Measurements from ENCODE around the gene UNC13D. TPM values are rescaled to one million over a fixed set of nuclear protein-coding genes. Genes with fewer than 3 reads are reported as not detected.

Gene UNC13D
- 10 to 100 TPM; 18.4 to 40.2 (median 23.0) TPM for total RNA-seq
- long read RNA-seq, donor 1, full-length matches to known transcripts = 3 of 31 reads
- long read RNA-seq, donor 1, partial matches to known transcripts = 14 of 31 reads
- long read RNA-seq, donor 1, other reads (novel, unspliced or antisense) = 14 of 31 reads
- long read RNA-seq, donor 2, partial matches to known transcripts = 6 of 9 reads
- long read RNA-seq, donor 2, other reads (novel, unspliced or antisense) = 3 of 9 reads

- peaks cover 2% of the 10 kb centered on the region for H3K36me3 ChIP-seq (ENCODE audit: low read depth)
- intact Hi-C loops (cut with DNase I, micrococcal nuclease) = no loop called here
- H3K9me3 ChIP-seq = no peaks in the 10 kb centered on the region
- peak; percentile 46 to 85 (median 70) for DNase-seq
- peaks cover 31% of the 10 kb centered on the region for H3K4me1 ChIP-seq (ENCODE audit: low read depth)
- peak within 1 kb of the TSS; percentile 6 for H3K4me3 ChIP-seq
- ATAC-seq = peak; percentile 33
- no peak for TF ChIP-seq CTCF (IDR thresholded peaks at IDR 0.05)
Observed at GRCh38 chr17:75843577-75844529, at the start of gene UNC13D. TSS of gene UNC13D (minus strand) at chr17:75844404. CDS start at chr17:75844337, 67 bp downstream.

- no peaks in the 10 kb centered on the region for H3K36me3 ChIP-seq (ENCODE audit: low read depth)
- DNase-seq (no peak), ATAC-seq (no peak)
Observed at GRCh38 chr17:75893305-75894048, 49.3 kb upstream of the UNC13D start.

GRCh38 chr17:75892556-75893224, 48.5 kb upstream of the UNC13D start:
- TF ChIP-seq CTCF (IDR thresholded peaks at IDR 0.05) = no peak
- H3K36me3 ChIP-seq (ENCODE audit: low read depth) = no peaks in the 10 kb centered on the region
- intact Hi-C loops (cut with DNase I, micrococcal nuclease) = no loop called here
- H3K4me1 ChIP-seq (ENCODE audit: low read depth) = peaks cover 20% of the 10 kb centered on the region
- H3K9me3 ChIP-seq = no peaks in the 10 kb centered on the region
- ATAC-seq (no peak), DNase-seq (no peak)
- H3K4me3 ChIP-seq = no peak overlapping the region

More at GRCh38 chr17:75893305-75894048, 49.3 kb upstream of the UNC13D start:
- TF ChIP-seq CTCF (IDR thresholded peaks at IDR 0.05) = no peak
- intact Hi-C loops (cut with DNase I, micrococcal nuclease) = no loop called here
- H3K9me3 ChIP-seq = no peaks in the 10 kb centered on the region
- H3K4me3 ChIP-seq = no peak overlapping the region
- H3K4me1 ChIP-seq (ENCODE audit: low read depth) = peaks cover 20% of the 10 kb centered on the region

- DNase-seq (no peak), ATAC-seq (no peak)
- no peak for TF ChIP-seq CTCF (IDR thresholded peaks at IDR 0.05)
Observed at GRCh38 chr17:75891605-75892555, 47.7 kb upstream of the UNC13D start.

More at GRCh38 chr17:75891605-75892555, 47.7 kb upstream of the UNC13D start:
- Histone ChIP-seq H3K4me3 (no peak overlapping the region), H3K9me3 (no peaks in the 10 kb centered on the region), H3K36me3 (ENCODE audit: low read depth) (no peaks in the 10 kb centered on the region), H3K4me1 (ENCODE audit: low read depth) (peaks cover 15% of the 10 kb centered on the region)
- intact Hi-C loops (cut with DNase I, micrococcal nuclease) = no loop called here

Measured in mucosa of descending colon (tissue), 3 donors.